ENCODE measurements around the gene CAMK1D.

GRCh38 chr10:12346707-12347106 lies 2.6 kb upstream of the CAMK1D start:
- TF ChIP-seq, protein P1, sequence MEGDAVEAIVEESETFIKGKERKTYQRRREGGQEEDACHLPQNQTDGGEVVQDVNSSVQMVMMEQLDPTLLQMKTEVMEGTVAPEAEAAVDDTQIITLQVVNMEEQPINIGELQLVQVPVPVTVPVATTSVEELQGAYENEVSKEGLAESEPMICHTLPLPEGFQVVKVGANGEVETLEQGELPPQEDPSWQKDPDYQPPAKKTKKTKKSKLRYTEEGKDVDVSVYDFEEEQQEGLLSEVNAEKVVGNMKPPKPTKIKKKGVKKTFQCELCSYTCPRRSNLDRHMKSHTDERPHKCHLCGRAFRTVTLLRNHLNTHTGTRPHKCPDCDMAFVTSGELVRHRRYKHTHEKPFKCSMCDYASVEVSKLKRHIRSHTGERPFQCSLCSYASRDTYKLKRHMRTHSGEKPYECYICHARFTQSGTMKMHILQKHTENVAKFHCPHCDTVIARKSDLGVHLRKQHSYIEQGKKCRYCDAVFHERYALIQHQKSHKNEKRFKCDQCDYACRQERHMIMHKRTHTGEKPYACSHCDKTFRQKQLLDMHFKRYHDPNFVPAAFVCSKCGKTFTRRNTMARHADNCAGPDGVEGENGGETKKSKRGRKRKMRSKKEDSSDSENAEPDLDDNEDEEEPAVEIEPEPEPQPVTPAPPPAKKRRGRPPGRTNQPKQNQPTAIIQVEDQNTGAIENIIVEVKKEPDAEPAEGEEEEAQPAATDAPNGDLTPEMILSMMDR (conservative IDR thresholded peaks at IDR 0.05 in 1 of 2, IDR thresholded peaks at IDR 0.05 in 1 of 2; ENCODE audit: extremely low read depth in 1 of 2, insufficient read depth in 1 of 2, low read depth in 1 of 2, low read length in 2 of 2) = no peak
- TF ChIP-seq EZH2 (IDR thresholded peaks at IDR 0.05; ENCODE audit: borderline replicate concordance, low read length) = no peak
